Aorta (tissue), 5 donors: Measurements from ENCODE around the gene IWS1. TPM values are rescaled to one million over a fixed set of nuclear protein-coding genes. Genes with fewer than 3 reads are reported as not detected.

Experiments used
- ATAC-seq: fragments of 200-7000 bp; cut with Tn5 transposase; one replicate; pipeline ENCODE4 v1.9.1; 2022; ENCODE audit warnings: moderate library complexity; ENCODE audit not compliant: low FRiP score
- DNase-seq, 2 donors: peaks; one replicate each; pipeline ENCODE4 v3.0.0-alpha.2; 2020
- H3K27ac ChIP-seq, 2 donors: one replicate each; pipeline ENCODE4 v1.5.1; 2013; ENCODE audit warnings: low read length in 2 of 2, mild to moderate bottlenecking in 2 of 2, moderate library complexity in 2 of 2, control low read depth in 1 of 2, inconsistent platforms in 1 of 2, low read depth in 1 of 2
- H3K27me3 ChIP-seq, 2 donors: one replicate each; pipeline ENCODE4 v1.6.1; 2013; ENCODE audit warnings: control low read depth in 1 of 2, low read length in 1 of 2, mild to moderate bottlenecking in 1 of 2, moderate library complexity in 1 of 2; ENCODE audit not compliant: insufficient read depth in 2 of 2, control insufficient read depth in 1 of 2
- H3K36me3 ChIP-seq, 2 donors: one replicate each; pipeline ENCODE4 v1.6.1; 2013; ENCODE audit warnings: control low read depth in 1 of 2, low read length in 1 of 2, mild to moderate bottlenecking in 1 of 2; ENCODE audit not compliant: insufficient read depth in 2 of 2, control insufficient read depth in 1 of 2
- H3K4me1 ChIP-seq, 2 donors: one replicate each; pipeline ENCODE4 v1.6.1; 2013; ENCODE audit warnings: low read length in 2 of 2, control low read depth in 1 of 2, mild to moderate bottlenecking in 1 of 2, moderate library complexity in 1 of 2; ENCODE audit not compliant: insufficient read depth in 2 of 2, control insufficient read depth in 1 of 2
- H3K4me3 ChIP-seq, 2 donors: one replicate each; pipeline ENCODE4 v1.5.1; 2013; ENCODE audit warnings: low read length in 2 of 2, control low read depth in 1 of 2, mild to moderate bottlenecking in 1 of 2
- H3K9me3 ChIP-seq: one replicate; pipeline ENCODE4 v1.6.1; 2013; ENCODE audit warnings: mild to moderate bottlenecking, low read length; ENCODE audit not compliant: control insufficient read depth
- WGBS, 2 donors: extraction: QIAGEN DNeasy Blood & Tissue Kit; methylation state at CpG; one replicate each; pipeline ENCODE4 v1.1.7; 2013; 5-methylcytosine and 5-hydroxymethylcytosine counted together
- intact Hi-C, 2 donors: fragments of 100-400 bp; cut with DNase I; formaldehyde crosslinking; loops; one replicate each; pipeline versions ENCODE4 v1.14.2 to v1.15.0; 2022
- polyA plus RNA-seq, 2 donors: library from polyadenylated mRNA; stranded (reverse); fragments of 200-250 nt; gene quantifications; one replicate each; pipeline ENCODE4 v1.2.3, GENCODE V29; 2013
- total RNA-seq, 2 donors: library from RNA; stranded (reverse); fragmentation: NEBNext Ultra II Directional; extraction: Animal tissue kit (Norgen Biotek cat#: 25700); gene quantifications; one replicate each; pipeline ENCODE4 v1.2.1, GENCODE V29; 2021
- donor health status: healthy with polysubstance abuse.
- donor health status: Bipolar disorder and iron deficiency.
- donor health status: DM: no; HTN: no; CAD: no.
- donor health status: DM: no; HTN: no; CAD: no.
- donor health status: DM: yes; HTN: yes; CAD: no.

Gene IWS1
- total and polyA plus RNA-seq, 4 donors, result 14.0 to 40.2 (median 32.4) TPM

DNA sequence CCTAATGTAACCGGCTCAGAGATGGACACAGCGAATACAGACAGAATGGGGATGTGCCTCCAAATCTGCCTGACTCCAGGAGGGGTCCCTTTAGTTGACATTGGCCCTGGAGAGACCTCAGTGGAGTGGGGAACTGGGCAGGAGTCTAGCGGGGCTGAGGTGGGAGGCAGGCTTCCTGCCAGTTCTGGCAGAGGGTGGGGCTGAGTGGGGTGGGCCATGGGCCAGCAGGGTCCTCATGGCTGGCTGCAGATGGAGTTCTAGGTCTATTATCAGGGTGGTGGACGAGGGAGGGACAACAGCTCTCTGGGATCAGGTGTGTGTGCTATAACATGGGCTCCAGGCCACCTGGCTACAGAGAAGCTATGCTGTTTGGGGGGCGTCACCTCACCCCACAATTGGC, 86.9 kb downstream of the IWS1 start:
- no peak for DNase-seq
- peak; percentile 38 for ATAC-seq
- H3K9me3 ChIP-seq, result no peaks in the 10 kb centered on the region
- H3K27me3 ChIP-seq, result no peaks in the 10 kb centered on the region
- no peak overlapping the region for H3K4me3 ChIP-seq
- H3K36me3 ChIP-seq, result no peaks in the 10 kb centered on the region
- intact Hi-C loops, result no loop called here
- 82 to 85% methylated on average over 5 of the region's 5 CpGs for WGBS, 2 donors
- no peaks in the 10 kb centered on the region for H3K4me1 ChIP-seq
- H3K27ac ChIP-seq, result no peak overlapping the region

DNA sequence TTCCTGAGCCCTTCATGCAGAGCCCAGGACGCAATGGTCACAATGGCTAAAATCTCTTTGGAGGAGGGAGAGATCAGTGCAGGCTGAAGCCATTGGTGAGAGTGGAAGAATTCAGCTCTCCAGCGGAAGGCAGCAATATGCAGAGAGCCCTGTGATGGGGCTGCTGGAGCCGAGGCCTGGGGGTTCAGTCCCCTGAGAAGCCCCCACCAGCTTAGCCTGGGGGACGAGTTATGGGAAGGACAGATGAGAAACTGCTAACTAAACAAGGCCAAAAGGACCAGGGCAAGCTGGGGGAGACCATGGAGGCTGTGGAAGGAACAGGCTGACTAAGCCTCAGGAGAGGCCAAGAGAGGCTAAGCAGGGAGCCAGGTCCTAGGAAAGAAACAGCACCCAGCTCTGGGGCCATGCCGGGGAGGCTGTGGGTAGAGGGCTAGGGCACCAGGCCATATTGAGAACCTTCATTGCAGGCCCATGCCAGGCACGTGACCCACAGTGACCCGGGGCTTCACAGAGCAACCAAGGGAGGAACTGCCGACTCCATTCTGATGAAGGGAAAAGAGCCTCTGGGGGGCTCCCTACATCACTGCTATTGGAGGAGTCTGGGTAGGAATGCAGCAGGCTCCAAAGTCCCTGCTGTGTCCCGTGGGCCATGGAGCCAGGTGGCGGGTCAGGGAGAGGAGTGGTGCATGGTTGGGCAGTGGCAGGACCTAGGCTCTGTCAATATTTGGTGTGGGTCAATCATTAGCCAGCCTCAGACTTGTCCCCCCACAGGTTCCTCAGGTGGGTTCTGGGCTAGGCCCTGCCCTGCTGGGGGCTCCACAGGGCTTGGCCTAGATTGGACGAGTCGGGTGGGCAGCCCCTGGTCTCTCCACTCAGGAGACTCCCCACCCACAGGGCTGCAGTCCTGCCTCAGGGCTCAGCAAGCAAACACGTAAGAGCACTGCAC, 88.2 kb downstream of the IWS1 start:
- Histone ChIP-seq H3K4me1 (no peaks in the 10 kb centered on the region), H3K9me3 (no peaks in the 10 kb centered on the region), H3K4me3 (no peak overlapping the region), H3K27ac (no peak overlapping the region), H3K27me3 (no peaks in the 10 kb centered on the region), H3K36me3 (no peaks in the 10 kb centered on the region)
- no peak for DNase-seq
- ATAC-seq, result no peak
- intact Hi-C loops, result no loop called here
- 86 to 87% methylated on average over 13 of the region's 13 CpGs for WGBS, 2 donors

DNA sequence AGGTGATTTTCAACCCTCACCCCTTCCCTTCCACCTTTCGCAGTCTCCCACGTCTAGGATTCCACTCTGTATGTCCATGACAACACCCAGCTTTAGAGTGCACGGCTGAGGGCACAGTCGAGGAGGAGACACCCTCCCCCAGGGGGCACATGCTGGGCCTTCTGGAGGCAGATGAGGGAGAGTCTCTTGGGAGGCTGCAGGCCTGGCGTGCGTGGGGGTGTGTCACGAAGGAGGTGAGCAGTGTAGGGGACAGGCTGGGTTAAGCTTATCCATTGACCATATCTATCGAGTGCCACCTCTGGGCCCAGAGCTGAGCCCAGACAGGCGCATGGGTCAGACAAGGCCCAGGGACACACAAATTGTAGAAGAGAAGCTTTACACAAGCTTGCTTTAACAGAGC, 89.2 kb downstream of the IWS1 start:
- 91 to 92% methylated on average over 9 of the region's 9 CpGs for WGBS, 2 donors
- DNase-seq, result no peak
- Histone ChIP-seq H3K4me1 (no peaks in the 10 kb centered on the region), H3K36me3 (no peaks in the 10 kb centered on the region), H3K4me3 (no peak overlapping the region), H3K9me3 (no peaks in the 10 kb centered on the region), H3K27ac (no peak overlapping the region), H3K27me3 (no peaks in the 10 kb centered on the region)
- intact Hi-C loops, result no loop called here
- no peak for ATAC-seq

DNA sequence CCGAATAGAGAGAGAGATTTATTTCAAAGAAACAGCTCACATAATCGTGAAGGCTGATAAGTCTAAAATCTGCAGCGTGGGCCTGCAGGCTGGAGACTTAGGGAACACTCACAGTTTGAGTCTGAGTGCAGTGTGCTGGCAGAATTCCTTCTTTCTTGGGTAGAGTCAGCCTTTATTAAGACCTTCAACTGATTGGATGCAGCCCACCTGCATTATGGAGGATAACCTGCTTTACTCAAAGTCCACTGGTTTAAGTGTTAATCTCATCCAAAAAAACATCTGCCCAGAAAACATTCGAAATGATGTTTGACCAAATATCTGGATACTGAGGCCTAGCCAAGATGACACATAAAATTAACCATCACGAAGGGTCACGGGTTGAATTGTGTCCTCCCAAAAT, 91.8 kb downstream of the IWS1 start:
- Histone ChIP-seq H3K36me3 (no peaks in the 10 kb centered on the region), H3K9me3 (no peaks in the 10 kb centered on the region), H3K4me1 (no peaks in the 10 kb centered on the region), H3K27ac (no peak overlapping the region), H3K27me3 (no peaks in the 10 kb centered on the region), H3K4me3 (no peak overlapping the region)
- DNase-seq (no peak), ATAC-seq (no peak)
- intact Hi-C loops, result no loop called here
- 91 to 92% methylated on average over 6 of the region's 6 CpGs for WGBS, 2 donors

DNA sequence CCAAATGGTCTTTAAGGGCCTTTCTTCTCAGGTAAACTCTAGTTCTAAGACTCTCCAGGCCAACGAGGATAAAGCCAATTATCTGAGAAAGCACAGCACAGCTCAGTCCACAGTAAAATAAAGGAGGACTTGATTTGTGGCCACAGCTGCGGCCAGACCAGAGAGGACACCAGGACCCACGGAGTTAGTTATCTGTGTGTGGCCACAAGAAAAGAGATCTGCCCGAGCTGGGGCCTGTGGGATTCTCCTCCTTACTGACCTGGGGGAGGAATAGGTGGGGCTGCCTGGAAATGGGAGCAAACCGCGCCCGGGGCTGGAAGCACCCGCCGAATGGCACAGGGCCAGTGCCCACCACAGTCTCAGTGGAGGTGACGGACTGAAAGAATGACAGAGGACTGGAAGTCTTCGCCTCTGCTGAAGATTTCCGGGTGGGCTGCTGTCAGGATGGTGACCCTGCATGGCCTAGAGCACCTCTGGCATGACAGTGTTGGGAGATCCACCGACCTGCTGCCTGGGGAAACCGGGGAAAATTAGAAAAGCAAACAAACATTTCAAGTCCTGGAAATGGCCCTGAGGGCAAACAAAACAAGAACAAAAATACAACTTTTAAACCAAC, 94.8 kb downstream of the IWS1 start:
- Histone ChIP-seq H3K27ac (no peak overlapping the region), H3K4me3 (no peak overlapping the region), H3K27me3 (no peaks in the 10 kb centered on the region), H3K9me3 (no peaks in the 10 kb centered on the region), H3K36me3 (no peaks in the 10 kb centered on the region), H3K4me1 (no peaks in the 10 kb centered on the region)
- WGBS, 2 donors, result 82 to 83% methylated on average over 14 of the region's 14 CpGs
- no peak for DNase-seq
- intact Hi-C loops, result no loop called here
- ATAC-seq, result no peak

Other genes starting within 250 kb of the IWS1 start
- gene ERCC3, start 232.3 kb downstream of the IWS1 start, total RNA-seq, result 10 to 100 TPM; 31.3 to 45.5 TPM
- 10 to 100 TPM; 13.4 to 52.2 TPM for gene ERCC3, start 232.3 kb downstream of the IWS1 start, polyA plus RNA-seq
- gene MAP3K2, start 138.5 kb downstream of the IWS1 start, total RNA-seq, result 10 to 100 TPM; 67.6 to 79.3 TPM
- 10 to 100 TPM in 1 of 2 donors, 1 to 10 TPM in 1; 6.6 to 13.5 TPM for gene MAP3K2, start 138.5 kb downstream of the IWS1 start, polyA plus RNA-seq
- gene PROC, start 108.1 kb downstream of the IWS1 start, total RNA-seq, result under 1 TPM in 1 of 2 donors, not detected in 1; 0.58 TPM
- gene PROC, start 108.1 kb downstream of the IWS1 start, polyA plus RNA-seq, result under 1 TPM; 0.26 to 0.50 TPM
- 1 to 10 TPM in 1 of 2 donors, under 1 TPM in 1; 0.32 to 2.0 TPM for gene MYO7B, start 9.2 kb upstream of the IWS1 start, total RNA-seq
- gene MYO7B, start 9.2 kb upstream of the IWS1 start, polyA plus RNA-seq, result 10 to 100 TPM in 1 of 2 donors, 1 to 10 TPM in 1; 1.1 to 26.3 TPM
- gene GPR17, start 119.7 kb upstream of the IWS1 start, total RNA-seq, result under 1 TPM in 1 of 2 donors, not detected in 1; 0.16 TPM
- 1 to 10 TPM in 1 of 2 donors, under 1 TPM in 1; 0.63 to 3.7 TPM for gene GPR17, start 119.7 kb upstream of the IWS1 start, polyA plus RNA-seq
- 100 to 1,000 TPM; 189 to 248 TPM for gene LIMS2, start 149.0 kb upstream of the IWS1 start, total RNA-seq
- gene LIMS2, start 149.0 kb upstream of the IWS1 start, polyA plus RNA-seq, result 1,000 to 10,000 TPM in 1 of 2 donors, 100 to 1,000 TPM in 1; 188 to 2,193 TPM
- gene SFT2D3, start 175.0 kb upstream of the IWS1 start, total RNA-seq, result 1 to 10 TPM; 3.8 to 4.9 TPM
- gene SFT2D3, start 175.0 kb upstream of the IWS1 start, polyA plus RNA-seq, result 1 to 10 TPM; 3.3 to 4.2 TPM